Measurements from ENCODE around the gene TJP1.

- TF ChIP-seq EZH2 (IDR thresholded peaks at IDR 0.05; ENCODE audit: borderline replicate concordance, insufficient read depth, low read depth, low read length, poor library complexity, severe bottlenecking) (no peak), CTCF (IDR thresholded peaks at IDR 0.05) (no peak)
Observed at GRCh38 chr15:29853211-29853987, 31.1 kb upstream of the TJP1 start.

Data from B cell (primary cell).